ENCODE measurements around the gene TTLL11. TPM values are rescaled to one million over a fixed set of nuclear protein-coding genes. Genes with fewer than 3 reads are reported as not detected.

TTLL11 gene
- total and polyA plus RNA-seq, 2 of the 8 experiments (the other 6 are each of a cell fraction or from before 2014, with no cell fraction given) = 0.56 to 0.80 TPM

- ChIA-PET POLR2A (ENCODE audit: partially characterized antibody) (no interaction called here), CTCF (ENCODE audit: partially characterized antibody) (interaction anchor here (0.6 to 1.5 kb wide), 3 partner anchors 50 to 318 kb away, joined by 3 to 5 read pairs (median 3); no protein-coding TSS in a partner anchor)
- FAIRE-seq (no peak), DNase-seq (ENCODE audit: low read depth in 1 of 2, low spot score in 2 of 2) (no peak)
- Histone ChIP-seq H2BK12ac (ENCODE audit: low read depth, low read length) (no peak overlapping the region), H3K27ac (ENCODE audit: low read depth, low read length) (no peak overlapping the region), H2AK5ac (ENCODE audit: low read depth, low read length) (no peak overlapping the region), H3K23me2 (ENCODE audit: low read depth, low read length) (no peaks in the 10 kb centered on the region), H3K9me3 (ENCODE audit: insufficient read depth in 2 of 2, low read depth in 1 of 2, low read length in 1 of 2) (no peaks in the 10 kb centered on the region), H3K18ac (ENCODE audit: extremely low read depth, low read length) (no peak overlapping the region), H3K9ac (replicated peaks in 1 of 4; ENCODE audit: extremely low read depth in 1 of 4, low read depth in 3 of 4, low read length in 3 of 4) (no peak overlapping the region), H3K56ac (replicated peaks; ENCODE audit: insufficient read length, low read depth, low read length) (no peak overlapping the region), H3K79me1 (ENCODE audit: low read depth, low read length) (no peaks in the 10 kb centered on the region), H2AFZ (ENCODE audit: low read length) (no peak overlapping the region), H4K8ac (ENCODE audit: extremely low read depth, insufficient read depth, low read length) (no peak overlapping the region), H2BK120ac (replicated peaks; ENCODE audit: low read depth, low read length) (no peak overlapping the region), H3K36me3 (ENCODE audit: control insufficient read depth in 2 of 4, insufficient read depth in 4 of 4, low read length in 3 of 4) (no peaks in the 10 kb centered on the region), H3K27me3 (replicated peaks in 1 of 4; ENCODE audit: control insufficient read depth in 3 of 4, extremely low read depth in 1 of 4, insufficient read depth in 3 of 4, low read length in 3 of 4) (peaks cover 0 to 17% (median 4%) of the 10 kb centered on the region in 4 experiments; a peak in 6 of 7 replicates), H3K79me2 (ENCODE audit: control insufficient read depth in 1 of 2, insufficient read depth in 2 of 2, low read length in 2 of 2) (no peaks in the 10 kb centered on the region), H4K91ac (replicated peaks; ENCODE audit: insufficient read length, low read length) (no peak overlapping the region), H2BK20ac (ENCODE audit: low read length) (no peak overlapping the region), H3K4me2 (ENCODE audit: insufficient read depth in 1 of 2, low read depth in 2 of 2, low read length in 2 of 2) (no peak overlapping the region), H4K20me1 (replicated peaks in 1 of 2; ENCODE audit: control insufficient read depth in 1 of 2, insufficient read depth in 2 of 2, low read length in 2 of 2) (no peaks in the 10 kb centered on the region), H3K4me3 (ENCODE audit: extremely low read depth in 1 of 4, insufficient read depth in 2 of 4, low read depth in 3 of 4, low read length in 4 of 4) (no peak overlapping the region), H2BK15ac (ENCODE audit: low read length) (no peak overlapping the region), H3K23ac (ENCODE audit: insufficient read length) (no peak overlapping the region), H2BK5ac (ENCODE audit: low read depth, low read length) (no peak overlapping the region), H3K4me1 (replicated peaks in 1 of 4; ENCODE audit: control insufficient read depth in 3 of 4, insufficient read depth in 4 of 4, low read length in 3 of 4) (peaks cover 0 to 9% (median 3%) of the 10 kb centered on the region in 4 experiments; a peak in 2 of 7 replicates), H4K5ac (ENCODE audit: insufficient read length, low read depth, low read length) (no peak overlapping the region), H3K14ac (ENCODE audit: insufficient read length) (no peak overlapping the region), H3K4ac (replicated peaks; ENCODE audit: insufficient read length, low read depth, low read length) (no peak overlapping the region)
- WGBS, 2 experiments (ENCODE audit: extremely low coverage in 1 of 2, insufficient coverage in 1 of 2, insufficient read length in 1 of 2, insufficient replicate concordance in 2 of 2, low coverage in 1 of 2, low lambda C conversion rate in 2 of 2, missing lambda C conversion rate in 1 of 2) = 81% methylated on average over 3 of the region's 3 CpGs; no CpG with 5 or more reads in 1 of the 2 experiments
- TF ChIP-seq ZNF274 (IDR thresholded peaks at IDR 0.05; ENCODE audit: borderline replicate concordance, extremely low read depth, low read length) (no peak), ATF2 (IDR thresholded peaks at IDR 0.05; ENCODE audit: low read length) (no peak), JUN (IDR thresholded peaks at IDR 0.05; ENCODE audit: low read depth, low read length) (no peak), SP2 (IDR thresholded peaks at IDR 0.05; ENCODE audit: low read length) (no peak), CHD1 (IDR thresholded peaks at IDR 0.05; ENCODE audit: low read depth, low read length) (no peak), CEBPB (IDR thresholded peaks at IDR 0.05; ENCODE audit: low read depth, low read length) (no peak), SRF (IDR thresholded peaks at IDR 0.05; ENCODE audit: low read depth, low read length) (no peak), SIRT6 (IDR thresholded peaks at IDR 0.05; ENCODE audit: low read length) (no peak), CTBP2 (IDR thresholded peaks at IDR 0.05; ENCODE audit: borderline replicate concordance, insufficient read depth, insufficient read length, low read length) (no peak), CREB1 (IDR thresholded peaks at IDR 0.05) (no peak), GTF2F1 (IDR thresholded peaks at IDR 0.05; ENCODE audit: borderline replicate concordance, low read depth, low read length) (no peak), POLR2AphosphoS5 (IDR thresholded peaks at IDR 0.05; ENCODE audit: low read depth, low read length) (no peak), FOSL1 (IDR thresholded peaks at IDR 0.05; ENCODE audit: insufficient read depth, low read depth, low read length) (no peak), SUZ12 (IDR thresholded peaks at IDR 0.05; ENCODE audit: low read length) (no peak)
Measured at GRCh38 chr9:121999556-121999955, 93.6 kb downstream of the TTLL11 start.

All from H1 (cell line).